Astrocyte (in vitro differentiated cells and primary cell): ENCODE data around the gene ASB10. TPM values are rescaled to one million over a fixed set of nuclear protein-coding genes. Genes with fewer than 3 reads are reported as not detected.

Experiments
- DNase-seq: peaks from one replicate; pipeline ENCODE4 v3.0.0-alpha.2; 2010; ENCODE audit warnings: low read depth
- FAIRE-seq: peaks from 2 replicates; lab custom pipeline; 2011; peaks lifted over from hg19 to GRCh38; lab: Jason Lieb, UNC
- H2AFZ ChIP-seq: 2 replicates; pipeline ENCODE4 v1.6.0; 2012; ENCODE audit warnings: low read depth, low read length, inconsistent platforms
- H3K27ac ChIP-seq: 2 replicates; pipeline ENCODE4 v1.5.1; 2011; ENCODE audit warnings: low read depth, low read length, inconsistent platforms
- H3K27me3 ChIP-seq: 2 replicates; pipeline ENCODE4 v1.6.0; 2011; ENCODE audit warnings: low read length, inconsistent platforms; ENCODE audit not compliant: insufficient read depth
- H3K36me3 ChIP-seq: 2 replicates; pipeline ENCODE4 v1.5.1; 2011; ENCODE audit warnings: low read length, inconsistent platforms; ENCODE audit not compliant: insufficient read depth
- H3K4me1 ChIP-seq: 2 replicates; pipeline ENCODE4 v1.5.1; 2011; ENCODE audit warnings: low read length, inconsistent platforms; ENCODE audit not compliant: insufficient read depth
- H3K4me2 ChIP-seq: 2 replicates; pipeline ENCODE4 v1.6.0; 2012; ENCODE audit warnings: low read length, inconsistent platforms
- H3K4me3 ChIP-seq: 2 replicates; pipeline ENCODE4 v1.5.1; 2011; ENCODE audit warnings: low read depth, mild to moderate bottlenecking, low read length, inconsistent platforms; ENCODE audit not compliant: insufficient read depth
- H3K79me2 ChIP-seq: 2 replicates; pipeline ENCODE4 v1.6.0; 2012; ENCODE audit warnings: mild to moderate bottlenecking, low read length, inconsistent platforms; ENCODE audit not compliant: insufficient read depth
- H3K9ac ChIP-seq: 2 replicates; pipeline ENCODE4 v1.6.0; 2012; ENCODE audit warnings: mild to moderate bottlenecking, low read length, inconsistent platforms
- H3K9me3 ChIP-seq: 2 replicates; pipeline ENCODE4 v1.5.1; 2012; ENCODE audit warnings: low read depth, mild to moderate bottlenecking, low read length, inconsistent platforms; ENCODE audit not compliant: insufficient read depth
- H4K20me1 ChIP-seq: 2 replicates; pipeline ENCODE4 v1.6.0; 2012; ENCODE audit warnings: low read length, inconsistent platforms; ENCODE audit not compliant: insufficient read depth
- H3K27ac Mint-ChIP-seq: one replicate; pipeline ENCODE4 v1.8.0; 2021; ENCODE audit warnings: mild to moderate bottlenecking, mixed read lengths; ENCODE audit not compliant: unreplicated experiment
- H3K27me3 Mint-ChIP-seq: one replicate; pipeline ENCODE4 v1.8.0; 2021; ENCODE audit warnings: low read depth, mixed read lengths; ENCODE audit not compliant: unreplicated experiment
- H3K36me3 Mint-ChIP-seq: one replicate; pipeline ENCODE4 v1.8.0; 2021; ENCODE audit warnings: low read depth, mixed read lengths; ENCODE audit not compliant: unreplicated experiment
- H3K4me1 Mint-ChIP-seq: one replicate; pipeline ENCODE4 v1.8.0; 2021; ENCODE audit warnings: low read depth, mixed read lengths; ENCODE audit not compliant: unreplicated experiment
- H3K4me3 Mint-ChIP-seq: one replicate; pipeline ENCODE4 v1.8.0; 2021; ENCODE audit warnings: mild to moderate bottlenecking, moderate library complexity, mixed read lengths; ENCODE audit not compliant: unreplicated experiment
- H3K9me3 Mint-ChIP-seq: one replicate; pipeline ENCODE4 v1.8.0; 2021; ENCODE audit warnings: mild to moderate bottlenecking, mixed read lengths; ENCODE audit not compliant: unreplicated experiment
- EZH2 ChIP-seq: IDR thresholded peaks from 2 replicates; pipeline ENCODE4 v1.6.1; 2012; ENCODE audit warnings: mild to moderate bottlenecking, low read length, inconsistent platforms; ENCODE audit not compliant: insufficient read depth
- total RNA-seq: library from RNA; stranded (reverse); gene quantifications from 2 replicates; pipeline ENCODE4 v1.2.1, GENCODE V29; 2021
- TF ChIP-seq, protein P1 (sequence below): IDR thresholded peaks from 2 replicates; pipeline ENCODE4 v1.5.1; 2011; ENCODE audit warnings: low read depth, mild to moderate bottlenecking, inconsistent platforms, low read length, moderate library complexity; ENCODE audit not compliant: insufficient read depth

Gene ASB10
- total RNA-seq, 1 donor from 2014 or later = not detected

DNA sequence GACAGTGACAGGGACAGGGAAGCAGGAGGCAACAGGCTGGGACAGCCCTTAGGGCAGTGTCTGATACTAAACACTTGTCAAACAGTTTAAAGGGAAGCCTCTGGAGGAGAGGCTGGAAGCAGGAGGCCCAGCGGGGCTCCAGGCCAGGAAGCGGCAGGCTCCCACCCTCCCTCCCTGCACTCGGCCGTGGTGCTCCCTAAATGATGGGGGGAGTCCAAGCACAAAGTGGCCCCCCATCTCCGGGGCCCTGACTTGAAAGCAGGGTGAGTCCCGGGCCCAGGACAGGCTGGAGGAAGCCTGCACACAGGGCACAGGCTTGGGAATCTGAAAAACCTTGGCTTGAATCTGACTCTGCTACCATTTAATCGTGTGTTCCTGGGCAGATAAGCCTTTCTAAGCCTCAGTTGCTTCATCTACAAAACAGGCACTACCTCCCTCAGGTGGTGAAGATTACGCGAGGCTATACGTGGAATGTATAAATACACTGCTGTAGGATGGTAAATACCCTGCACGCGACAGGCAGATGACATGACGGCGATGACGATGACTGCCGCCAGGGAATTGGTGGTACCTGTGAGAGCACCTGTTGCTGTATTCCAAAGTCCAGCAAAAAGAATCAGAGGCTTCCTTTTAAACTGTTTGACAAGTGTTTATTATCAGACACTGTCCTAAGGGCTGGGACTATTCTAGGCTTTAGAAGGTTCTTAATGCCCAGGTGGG is 53.6 kb downstream of the ASB10 start:
- Mint-ChIP-seq H3K27me3 (no peaks in the 10 kb centered on the region), H3K4me1 (peaks cover 2% of the 10 kb centered on the region), H3K36me3 (peaks cover 17% of the 10 kb centered on the region), H3K27ac (no peak overlapping the region), H3K4me3 (no peak overlapping the region), H3K9me3 (no peaks in the 10 kb centered on the region)
- DNase-seq (no peak), FAIRE-seq (no peak)
- H2AFZ ChIP-seq = no peak overlapping the region
- H3K4me2 ChIP-seq = no peak overlapping the region
- no peaks in the 10 kb centered on the region for H3K4me1 ChIP-seq
- H3K9me3 ChIP-seq = no peaks in the 10 kb centered on the region
- peaks cover 16% of the 10 kb centered on the region for H3K36me3 ChIP-seq
- H3K79me2 ChIP-seq = no peaks in the 10 kb centered on the region
- H4K20me1 ChIP-seq = peaks cover 36% of the 10 kb centered on the region
- no peaks in the 10 kb centered on the region for H3K27me3 ChIP-seq
- TF ChIP-seq, protein P1, sequence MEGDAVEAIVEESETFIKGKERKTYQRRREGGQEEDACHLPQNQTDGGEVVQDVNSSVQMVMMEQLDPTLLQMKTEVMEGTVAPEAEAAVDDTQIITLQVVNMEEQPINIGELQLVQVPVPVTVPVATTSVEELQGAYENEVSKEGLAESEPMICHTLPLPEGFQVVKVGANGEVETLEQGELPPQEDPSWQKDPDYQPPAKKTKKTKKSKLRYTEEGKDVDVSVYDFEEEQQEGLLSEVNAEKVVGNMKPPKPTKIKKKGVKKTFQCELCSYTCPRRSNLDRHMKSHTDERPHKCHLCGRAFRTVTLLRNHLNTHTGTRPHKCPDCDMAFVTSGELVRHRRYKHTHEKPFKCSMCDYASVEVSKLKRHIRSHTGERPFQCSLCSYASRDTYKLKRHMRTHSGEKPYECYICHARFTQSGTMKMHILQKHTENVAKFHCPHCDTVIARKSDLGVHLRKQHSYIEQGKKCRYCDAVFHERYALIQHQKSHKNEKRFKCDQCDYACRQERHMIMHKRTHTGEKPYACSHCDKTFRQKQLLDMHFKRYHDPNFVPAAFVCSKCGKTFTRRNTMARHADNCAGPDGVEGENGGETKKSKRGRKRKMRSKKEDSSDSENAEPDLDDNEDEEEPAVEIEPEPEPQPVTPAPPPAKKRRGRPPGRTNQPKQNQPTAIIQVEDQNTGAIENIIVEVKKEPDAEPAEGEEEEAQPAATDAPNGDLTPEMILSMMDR = no peak
- no peak for TF ChIP-seq EZH2
- H3K4me3 ChIP-seq = no peak overlapping the region
- H3K9ac ChIP-seq = no peak overlapping the region
- H3K27ac ChIP-seq = no peak overlapping the region

DNA sequence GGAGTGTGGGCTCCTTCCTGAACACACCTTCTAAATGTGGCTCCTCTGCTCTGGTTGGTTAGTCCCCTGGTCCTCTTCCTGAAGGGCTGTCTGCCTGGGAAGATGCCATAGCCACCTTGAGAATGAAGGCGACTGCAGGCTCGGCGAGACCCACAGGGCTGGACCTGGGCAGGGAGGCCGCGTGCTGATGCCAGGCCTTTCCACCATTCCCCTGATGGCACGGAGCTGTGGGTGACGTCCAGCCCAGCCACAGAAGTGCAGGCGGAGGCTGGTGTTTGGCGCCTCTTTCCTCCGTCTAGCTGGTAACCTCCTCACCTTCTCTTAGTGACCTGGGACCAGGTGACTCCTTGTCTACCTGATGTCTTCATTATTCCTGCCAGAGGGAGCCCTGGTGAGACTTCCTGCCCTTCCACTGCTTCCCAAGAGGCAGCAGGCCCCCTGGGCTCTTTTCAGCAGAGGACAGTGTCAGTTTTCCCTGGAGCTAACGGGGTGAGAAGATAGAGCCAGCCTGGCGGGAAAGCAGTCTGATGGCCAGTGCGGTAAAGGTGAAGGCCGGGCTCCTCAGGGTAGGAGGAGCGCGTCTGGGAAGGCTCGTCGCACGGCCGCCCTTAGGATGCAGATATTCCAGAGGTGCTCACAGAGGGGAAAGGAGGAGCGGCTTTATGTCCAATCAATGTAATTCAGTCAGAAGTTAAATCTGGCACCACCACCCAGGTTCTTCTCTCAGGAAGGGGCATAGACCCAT is 54.4 kb downstream of the ASB10 start:
- H4K20me1 ChIP-seq = peaks cover 43% of the 10 kb centered on the region
- no peak overlapping the region for H2AFZ ChIP-seq
- no peak overlapping the region for H3K27ac Mint-ChIP-seq
- H3K36me3 ChIP-seq = peaks cover 16% of the 10 kb centered on the region
- no peak overlapping the region for H3K9ac ChIP-seq
- H3K9me3 Mint-ChIP-seq = no peaks in the 10 kb centered on the region
- FAIRE-seq = no peak
- H3K79me2 ChIP-seq = no peaks in the 10 kb centered on the region
- no peak overlapping the region for H3K27ac ChIP-seq
- no peaks in the 10 kb centered on the region for H3K9me3 ChIP-seq
- peaks cover 2% of the 10 kb centered on the region for H3K4me1 Mint-ChIP-seq
- no peaks in the 10 kb centered on the region for H3K27me3 Mint-ChIP-seq
- DNase-seq = no peak
- no peaks in the 10 kb centered on the region for H3K4me1 ChIP-seq
- no peak overlapping the region for H3K4me3 ChIP-seq
- no peak for TF ChIP-seq EZH2
- TF ChIP-seq, protein P1 = no peak
- H3K4me3 Mint-ChIP-seq = no peak overlapping the region
- H3K4me2 ChIP-seq = no peak overlapping the region
- no peaks in the 10 kb centered on the region for H3K27me3 ChIP-seq
- H3K36me3 Mint-ChIP-seq = peaks cover 22% of the 10 kb centered on the region
